Measurements from ENCODE around the gene PARVB.

Gene PARVB

DNA sequence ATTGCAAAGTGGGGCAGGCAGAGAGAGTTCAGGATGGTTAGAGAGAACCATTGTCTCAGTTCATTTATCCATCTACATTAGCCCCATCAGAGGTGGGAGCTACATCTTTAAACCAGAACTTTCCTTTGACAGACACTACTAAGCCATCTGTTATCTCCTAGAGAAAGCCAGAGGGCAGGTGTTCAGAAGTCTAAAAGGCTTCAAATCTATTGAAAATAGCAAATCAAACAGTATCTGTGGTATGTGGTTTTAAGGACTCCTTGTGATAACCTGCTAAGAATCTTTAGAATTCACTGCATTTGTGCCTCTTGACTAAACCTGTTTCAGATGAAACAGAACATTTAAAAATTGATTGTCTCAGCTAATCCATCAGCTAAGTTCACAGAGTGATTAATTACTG is 112.7 kb downstream of the PARVB start:
- DNase-seq (ENCODE audit: low read depth), result no peak

DNA sequence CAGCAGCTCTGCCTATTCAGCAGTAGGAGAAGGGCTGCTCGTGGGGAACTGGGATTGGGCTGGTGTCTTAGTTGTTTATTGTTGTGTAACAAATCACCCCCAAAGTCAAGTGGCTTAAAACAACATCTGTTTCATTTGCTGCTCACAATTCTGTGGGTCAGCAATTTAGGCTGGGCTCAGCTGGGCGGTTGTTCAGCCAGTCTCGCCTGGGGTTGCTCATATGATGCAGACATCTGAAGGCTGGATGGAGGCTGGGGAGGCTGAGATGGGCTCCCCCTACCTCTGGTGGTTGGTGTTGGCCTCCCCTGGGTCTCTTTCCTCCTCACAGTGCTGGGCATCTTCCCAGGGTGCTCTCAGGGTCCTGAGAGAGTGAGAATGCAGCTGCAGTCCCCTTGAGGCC is 113.3 kb downstream of the PARVB start:
- DNase-seq (ENCODE audit: low read depth), result no peak

DNA sequence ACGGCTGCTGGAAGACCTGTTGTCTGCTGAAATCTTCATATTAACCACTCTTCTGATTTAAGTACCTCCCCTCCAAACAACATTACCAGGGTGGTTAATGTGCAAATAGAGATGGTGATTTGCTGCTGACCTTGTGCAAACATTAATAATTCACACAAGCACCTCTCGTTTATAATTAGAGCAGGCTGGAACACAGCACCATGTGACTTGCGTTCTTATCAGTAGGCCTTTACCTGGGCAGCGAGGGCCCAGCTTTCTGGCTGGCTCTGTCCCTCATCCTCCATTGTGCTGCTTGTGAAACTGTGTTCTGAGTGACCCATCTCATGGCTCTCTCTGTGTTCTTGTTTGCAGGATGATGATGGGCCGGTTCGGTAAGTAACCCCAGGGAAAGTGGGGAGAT is 115.7 kb downstream of the PARVB start:
- DNase-seq (ENCODE audit: low read depth), result no peak

DNA sequence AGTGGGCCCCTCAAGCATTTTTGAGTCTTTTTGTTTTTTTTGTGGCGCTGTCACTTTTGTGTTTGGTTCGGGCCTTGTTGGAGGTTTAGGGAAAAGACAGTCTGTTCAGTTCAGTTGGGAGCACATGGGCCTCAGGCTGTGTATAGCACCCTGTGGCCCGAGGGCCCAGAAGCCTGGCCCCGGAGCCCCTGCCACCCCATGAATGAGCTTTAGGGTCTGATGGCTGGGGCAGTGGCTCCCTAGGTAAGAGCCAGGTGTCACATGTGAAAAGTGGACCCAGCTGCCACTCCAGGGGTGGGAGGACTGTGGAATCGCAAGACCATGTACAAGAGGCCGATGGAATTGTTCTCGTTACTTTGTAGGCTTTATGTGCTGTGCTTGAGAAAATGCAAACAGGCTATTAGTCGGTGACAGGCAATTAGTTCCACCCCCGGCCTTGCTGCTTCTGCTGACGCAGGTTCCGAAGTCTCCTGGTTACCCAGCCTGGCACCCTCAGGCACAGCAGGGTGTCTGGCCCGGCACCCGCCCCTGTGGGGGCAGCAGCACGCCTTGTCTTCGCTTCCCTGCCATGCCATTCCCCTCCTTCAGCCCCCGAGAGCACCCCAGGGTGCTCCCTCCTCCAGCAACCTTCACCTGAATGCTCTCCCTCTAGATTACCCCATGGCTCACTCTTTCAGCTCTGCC is 118.5 kb downstream of the PARVB start:
- DNase-seq (ENCODE audit: low read depth), result no peak

DNA sequence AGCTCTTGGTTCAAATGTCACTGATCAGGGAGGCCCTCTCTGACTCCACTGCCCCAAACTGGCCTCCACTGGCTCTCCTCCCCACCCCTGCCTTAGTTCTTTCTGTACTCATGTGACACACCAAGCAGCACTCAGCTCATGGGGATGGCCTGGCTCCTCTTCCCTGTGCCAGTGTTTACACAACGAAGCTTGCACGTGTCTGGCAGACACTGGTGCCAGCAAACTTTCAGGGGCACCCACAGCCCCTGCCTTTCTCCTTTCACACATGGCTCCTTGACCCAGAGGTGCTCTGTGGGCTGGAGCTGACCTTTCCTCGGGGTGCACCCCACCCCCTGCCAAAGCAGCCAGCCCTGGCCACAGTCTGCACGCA is 119.0 kb downstream of the PARVB start:
- no peak for DNase-seq (ENCODE audit: low read depth)

DNA sequence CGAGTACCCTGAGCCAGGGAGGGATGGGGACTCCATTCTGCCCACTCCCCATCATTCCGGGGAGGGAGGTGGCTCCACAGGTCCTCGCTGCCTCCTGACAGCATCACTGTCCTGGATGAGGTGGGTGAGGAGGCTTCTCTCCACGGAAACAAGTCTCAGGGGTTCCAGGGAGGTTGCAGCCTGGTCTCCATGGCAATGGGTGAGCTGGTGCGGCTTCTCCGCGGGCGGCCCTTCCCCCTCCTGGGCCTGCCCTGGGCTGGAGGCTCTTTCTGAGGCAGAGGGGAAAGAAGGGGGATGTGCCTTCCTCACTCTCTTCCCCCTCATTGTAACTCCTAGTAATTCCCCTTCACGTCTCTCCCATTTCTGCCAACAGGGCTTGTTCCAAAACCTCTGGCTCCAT is 119.5 kb downstream of the PARVB start:
- DNase-seq (ENCODE audit: low read depth), result no peak

DNA sequence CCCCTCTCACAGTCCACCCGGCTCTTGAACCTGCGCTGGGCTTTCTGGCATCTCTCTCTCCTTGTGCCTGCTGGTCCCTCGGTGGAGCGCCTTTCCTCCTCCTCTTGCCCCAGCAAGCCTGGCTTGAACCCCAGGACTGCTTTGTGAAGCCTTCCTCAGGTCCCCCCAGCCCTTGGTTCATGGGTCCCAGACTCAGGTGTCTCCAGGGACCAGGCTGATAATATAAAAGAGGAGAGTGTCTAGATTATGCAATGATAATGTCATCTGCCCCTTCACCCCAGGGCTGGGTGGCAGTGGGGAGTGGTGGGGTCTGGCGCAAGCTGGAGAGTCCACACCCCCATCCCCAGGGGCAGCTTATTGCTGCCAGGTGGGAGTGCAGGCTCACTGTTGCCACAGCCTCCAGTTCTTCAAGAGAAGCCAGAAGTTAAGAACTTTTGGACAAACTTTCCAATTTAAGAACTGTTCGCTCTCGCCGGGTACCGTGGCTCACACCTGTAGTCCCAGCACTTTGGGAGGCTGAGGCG is 120.0 kb downstream of the PARVB start:
- no peak for DNase-seq (ENCODE audit: low read depth)

DNA sequence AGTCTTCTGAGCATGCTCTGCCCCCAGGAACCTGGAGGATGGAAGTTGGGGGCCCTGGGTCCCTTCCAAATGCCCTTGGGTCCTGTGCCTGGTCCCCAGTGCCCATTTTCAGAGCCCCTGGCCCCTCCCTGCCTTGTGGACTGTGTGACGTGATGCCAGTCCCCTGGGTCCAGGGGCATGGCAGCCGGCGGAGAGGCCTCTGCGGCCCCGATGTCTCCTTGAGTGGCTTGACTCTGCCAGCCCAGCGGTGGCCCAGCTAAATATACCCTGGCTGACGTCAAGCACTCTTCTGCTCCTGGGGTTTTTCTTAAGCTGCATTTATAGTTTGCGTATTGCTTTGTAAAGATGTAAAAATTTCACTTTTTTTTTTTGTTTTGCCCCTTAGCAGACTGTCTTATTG is 121.4 kb downstream of the PARVB start:
- no peak for DNase-seq (ENCODE audit: low read depth)

DNA sequence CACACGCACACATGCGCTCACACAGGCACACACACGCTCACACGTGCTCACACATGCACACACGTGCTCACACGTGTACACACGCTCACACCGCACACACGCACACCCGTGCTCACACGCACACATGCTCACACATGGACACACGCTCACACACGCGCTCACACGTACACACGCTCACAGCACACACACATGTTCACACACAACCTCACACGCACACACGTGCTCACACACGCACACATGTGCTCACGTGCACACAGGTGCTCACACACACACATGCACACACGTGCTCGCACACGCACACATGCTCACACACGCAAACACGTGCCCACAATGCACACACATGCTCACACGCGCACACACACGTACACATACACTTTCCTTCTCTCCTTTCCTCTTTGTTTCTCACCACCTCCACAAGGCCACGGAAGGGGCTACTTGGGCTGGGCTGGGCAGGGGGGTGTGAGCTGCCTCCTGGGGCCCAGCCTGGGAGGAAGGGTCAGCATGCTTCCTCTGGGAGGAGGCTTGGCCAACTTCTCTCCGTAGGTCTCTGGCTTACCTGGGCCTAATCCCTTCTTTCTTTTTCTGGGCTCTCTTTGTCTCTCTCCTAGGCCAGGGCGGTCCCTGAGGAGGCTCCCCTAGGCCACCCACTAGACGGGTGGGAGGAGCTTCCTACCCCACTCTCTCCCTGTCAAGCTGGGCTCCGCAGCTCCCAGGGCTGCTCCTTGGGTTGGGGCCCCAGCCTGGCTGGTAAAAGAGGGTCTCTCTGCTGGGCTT is 122.2 kb downstream of the PARVB start:
- no peak for DNase-seq (ENCODE audit: low read depth)

DNA sequence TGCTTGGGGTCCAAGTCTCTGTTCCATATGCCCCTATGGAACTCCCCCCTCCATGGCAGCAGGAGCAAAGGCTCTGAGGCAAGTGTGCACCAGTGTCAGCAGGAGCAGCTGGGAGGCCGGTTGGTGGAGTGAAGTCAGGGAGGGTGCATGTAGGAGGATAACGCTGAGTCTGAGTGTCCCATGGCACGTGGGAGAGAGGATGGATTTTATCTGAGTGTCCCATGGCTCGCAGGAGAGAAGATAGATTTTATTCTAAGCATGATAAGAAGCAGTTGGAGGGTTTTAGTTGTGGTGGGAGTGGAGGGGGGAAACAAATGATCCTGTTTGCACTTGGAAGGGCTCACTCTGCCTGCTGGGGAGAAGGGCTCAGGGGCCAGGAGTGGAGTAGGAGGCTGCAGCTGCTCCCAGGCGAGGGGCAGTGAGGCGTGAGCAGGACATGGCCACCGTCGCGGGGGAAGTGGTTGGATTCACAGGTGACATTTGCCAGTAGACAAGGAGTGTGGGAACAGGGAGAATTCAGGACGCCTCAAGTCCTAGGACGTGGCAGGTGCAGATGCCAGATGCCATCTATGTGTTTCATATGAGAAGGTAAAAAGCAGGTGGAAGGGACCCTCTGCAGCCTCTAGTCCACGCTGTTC is 123.0 kb downstream of the PARVB start:
- no peak for DNase-seq (ENCODE audit: low read depth)

DNA sequence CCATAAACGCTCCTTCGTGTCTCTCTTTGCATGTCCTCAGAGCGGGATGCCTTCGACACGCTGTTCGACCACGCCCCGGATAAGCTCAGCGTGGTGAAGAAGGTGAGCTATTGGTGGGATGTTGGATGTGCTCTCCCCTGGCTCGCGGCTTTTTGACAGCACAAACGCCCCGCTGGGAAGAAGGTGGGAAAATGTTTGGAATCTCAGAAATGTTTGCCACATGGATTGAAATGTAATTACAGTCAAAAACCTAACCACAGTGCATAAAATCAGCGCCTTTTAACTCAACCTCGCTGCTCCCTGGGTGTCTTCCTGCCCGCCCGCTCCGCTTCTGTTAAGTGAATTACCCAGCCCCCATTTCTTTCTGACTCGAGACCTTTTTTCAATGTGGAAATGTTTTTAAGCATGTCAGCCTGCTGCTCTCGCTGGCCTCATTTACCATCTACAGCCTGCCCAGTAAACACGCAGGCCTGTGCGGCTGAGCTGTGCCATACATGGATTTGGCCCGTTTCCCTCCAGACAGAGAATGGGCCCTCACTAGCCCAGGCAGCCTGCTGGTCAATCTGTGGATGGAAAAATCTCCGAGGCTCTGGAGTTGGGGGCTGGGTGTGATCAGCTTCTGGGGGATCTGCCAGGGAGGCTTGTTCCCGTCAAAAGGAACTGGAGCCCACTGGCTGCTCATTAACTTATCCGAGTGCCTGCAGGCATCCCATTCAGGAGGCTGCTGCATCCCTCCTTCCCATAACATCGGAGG is 123.9 kb downstream of the PARVB start:
- no peak for DNase-seq (ENCODE audit: low read depth)

DNA sequence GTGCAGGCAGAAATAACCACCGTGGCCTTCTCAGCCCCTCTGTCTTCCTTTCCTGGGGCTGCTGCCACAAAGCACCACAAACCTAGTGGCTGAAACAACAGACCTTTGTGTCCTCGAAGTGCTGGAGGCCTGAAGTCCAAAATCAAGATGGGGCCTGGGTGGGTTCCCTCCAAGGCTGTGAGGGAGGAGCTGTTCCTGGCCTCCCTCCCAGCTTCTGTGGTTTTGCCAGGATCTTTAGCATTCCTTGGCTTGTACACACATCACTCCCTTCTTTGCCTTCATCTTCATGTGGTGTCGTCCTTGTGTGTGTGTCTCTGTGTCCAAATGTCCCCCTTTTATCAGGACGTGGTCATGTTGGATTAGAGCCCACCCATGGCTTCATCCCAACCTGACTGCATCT is 127.6 kb downstream of the PARVB start:
- no peak for DNase-seq (ENCODE audit: low read depth)

DNA sequence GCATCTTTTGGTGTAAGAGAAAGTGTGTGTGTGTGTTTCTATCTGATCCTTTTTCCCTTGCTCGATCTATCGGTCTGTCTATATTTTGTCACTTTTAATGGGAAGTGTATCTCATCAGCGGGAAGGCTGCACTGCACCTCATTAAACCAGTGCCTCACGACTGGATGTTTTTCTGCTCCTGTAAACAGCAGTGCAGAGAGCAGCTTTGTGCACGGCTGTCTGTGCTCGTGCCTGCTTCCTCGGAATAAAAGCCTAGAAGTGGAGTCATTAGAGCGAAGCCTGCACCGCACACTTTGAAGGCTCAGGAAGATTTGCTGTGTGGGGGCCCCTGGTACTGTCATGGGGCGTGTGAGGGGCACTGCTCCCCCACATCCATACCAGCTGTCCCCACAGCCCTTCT is 129.6 kb downstream of the PARVB start:
- no peak for DNase-seq (ENCODE audit: low read depth)

DNA sequence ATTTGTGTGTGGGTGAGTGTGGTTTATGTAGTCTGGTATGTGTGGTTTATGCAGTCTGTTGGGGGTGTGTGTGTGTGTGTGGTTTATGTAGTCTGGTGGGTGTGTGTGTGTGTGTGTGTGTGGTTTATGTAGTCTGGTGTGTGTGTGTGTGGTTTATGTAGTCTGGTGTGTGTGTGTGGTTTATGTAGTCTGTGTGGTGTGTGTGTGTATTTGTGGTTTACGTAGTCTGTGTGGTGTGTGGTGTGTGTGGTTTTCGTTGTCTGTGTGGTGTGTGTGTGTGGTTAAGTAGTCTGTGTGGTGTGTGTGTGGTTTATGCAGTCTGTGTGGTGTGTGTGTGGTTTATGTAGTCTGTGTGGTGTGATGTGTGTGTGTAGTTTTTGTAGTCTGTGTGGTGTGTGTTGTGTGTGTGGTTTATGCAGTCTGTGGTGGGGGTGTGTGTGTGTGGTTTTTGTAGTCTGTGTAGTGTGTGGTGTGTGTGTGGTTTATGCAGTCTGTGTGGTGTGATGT is 130.4 kb downstream of the PARVB start:
- DNase-seq (ENCODE audit: low read depth), result no peak

DNA sequence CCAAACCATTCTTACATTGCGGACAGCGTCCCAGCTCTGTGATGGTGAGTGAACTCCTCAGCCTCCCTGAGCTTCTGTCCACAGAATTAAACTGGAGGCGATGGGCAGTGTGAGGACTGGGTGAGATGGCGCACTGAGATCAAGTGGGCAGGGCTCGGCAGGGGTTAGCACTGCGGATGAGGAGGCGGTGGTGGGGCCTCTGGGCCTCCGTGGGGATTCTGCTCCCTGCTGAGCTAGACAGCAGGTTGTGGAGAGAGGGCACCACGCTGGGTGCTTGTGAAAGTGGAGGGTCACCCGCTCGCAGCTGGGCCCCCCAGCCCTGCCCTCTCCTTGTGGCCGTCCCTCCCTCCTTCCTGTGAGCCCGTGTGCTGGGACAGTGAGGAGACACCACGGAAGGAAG is 131.0 kb downstream of the PARVB start:
- no peak for DNase-seq (ENCODE audit: low read depth)

DNA sequence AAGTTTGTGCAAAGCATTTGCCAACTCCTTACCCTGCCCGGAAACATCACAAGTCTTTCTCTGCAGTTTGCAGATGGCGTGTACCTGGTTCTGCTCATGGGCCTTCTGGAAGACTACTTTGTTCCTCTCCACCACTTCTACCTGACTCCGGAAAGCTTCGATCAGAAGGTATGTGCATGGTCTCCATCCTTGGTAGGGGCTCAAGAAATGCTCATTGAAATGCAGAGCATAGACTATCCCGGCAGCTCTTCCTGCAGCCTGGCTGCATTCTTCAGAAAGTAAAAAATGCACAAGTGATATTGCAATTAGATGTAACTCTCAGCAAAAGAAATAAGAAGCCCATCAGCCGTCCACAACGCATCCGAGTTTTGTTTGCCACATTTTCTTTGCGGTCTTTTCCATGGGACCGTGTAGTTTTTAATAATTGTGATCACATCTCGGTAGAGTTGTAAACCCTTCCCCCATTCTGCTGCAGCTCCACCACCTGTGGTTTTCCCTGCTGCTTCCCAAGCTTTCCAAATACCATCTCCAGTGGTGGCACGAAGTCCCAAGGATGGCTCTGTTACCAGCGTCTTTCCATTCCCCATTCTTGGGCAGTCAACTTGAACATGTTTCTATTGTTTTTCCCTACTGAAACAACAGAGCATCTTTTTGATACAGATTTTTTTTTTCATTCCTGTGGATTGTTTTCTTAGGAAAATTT is 134.0 kb downstream of the PARVB start:
- DNase-seq (ENCODE audit: low read depth), result no peak

DNA sequence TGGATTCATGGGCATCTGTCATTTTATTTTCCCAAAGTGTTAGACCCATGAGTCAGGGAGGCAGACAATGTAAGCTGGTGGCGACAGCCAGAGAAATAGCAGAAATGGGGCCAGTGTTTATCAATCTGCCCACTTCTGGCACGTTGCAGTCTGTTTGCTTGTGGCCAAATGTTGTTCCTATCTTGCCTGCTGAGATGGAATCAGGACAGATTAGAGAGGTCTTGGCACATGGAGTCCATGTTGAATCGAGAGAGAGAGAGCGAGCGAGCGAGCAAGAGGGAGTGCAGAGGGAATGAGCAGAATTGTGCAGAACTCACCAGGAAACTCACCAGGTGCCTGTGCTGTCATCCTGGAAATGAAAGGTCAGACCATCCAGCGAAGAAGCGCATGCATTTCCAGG is 134.7 kb downstream of the PARVB start:
- DNase-seq (ENCODE audit: low read depth), result no peak

DNA sequence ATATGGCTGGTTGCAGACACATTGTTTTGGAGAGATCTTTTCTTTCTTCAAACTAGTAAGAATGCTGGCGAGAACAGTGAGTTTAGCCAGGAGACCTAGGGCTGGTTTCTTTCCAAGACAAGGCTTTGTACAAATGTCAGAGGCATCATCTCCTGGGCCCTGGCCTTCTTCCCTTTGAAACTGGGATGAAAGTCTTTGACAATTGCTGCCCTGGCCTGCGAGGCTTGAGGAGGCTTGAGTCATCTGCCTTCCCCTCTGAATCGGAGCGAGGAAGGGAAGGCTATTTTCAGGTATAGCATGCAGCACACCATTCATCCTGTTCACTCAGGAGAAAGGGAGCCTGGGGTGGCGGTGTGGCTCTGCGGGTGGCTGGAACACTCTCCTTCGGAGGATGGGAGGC is 135.1 kb downstream of the PARVB start:
- DNase-seq (ENCODE audit: low read depth), result no peak

DNA sequence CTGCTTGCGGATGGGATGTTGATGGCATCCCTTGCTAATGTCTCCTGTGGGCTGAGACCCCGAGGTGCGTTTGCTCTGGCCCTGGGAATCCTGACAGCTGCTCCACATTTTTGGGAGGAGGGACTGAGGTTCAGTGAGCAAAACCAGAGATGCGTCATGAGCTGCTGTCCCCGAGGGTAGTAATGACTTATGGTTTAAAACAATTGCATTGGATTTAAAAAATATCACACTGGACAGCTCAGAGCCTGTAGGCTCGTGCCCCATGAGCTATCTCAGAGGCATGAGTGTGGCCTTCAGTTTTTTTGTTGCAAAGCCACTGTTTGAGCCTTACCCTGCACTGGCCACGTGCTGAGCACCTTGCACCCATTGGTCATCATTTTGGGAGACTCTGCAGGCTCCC is 135.7 kb downstream of the PARVB start:
- no peak for DNase-seq (ENCODE audit: low read depth)

DNA sequence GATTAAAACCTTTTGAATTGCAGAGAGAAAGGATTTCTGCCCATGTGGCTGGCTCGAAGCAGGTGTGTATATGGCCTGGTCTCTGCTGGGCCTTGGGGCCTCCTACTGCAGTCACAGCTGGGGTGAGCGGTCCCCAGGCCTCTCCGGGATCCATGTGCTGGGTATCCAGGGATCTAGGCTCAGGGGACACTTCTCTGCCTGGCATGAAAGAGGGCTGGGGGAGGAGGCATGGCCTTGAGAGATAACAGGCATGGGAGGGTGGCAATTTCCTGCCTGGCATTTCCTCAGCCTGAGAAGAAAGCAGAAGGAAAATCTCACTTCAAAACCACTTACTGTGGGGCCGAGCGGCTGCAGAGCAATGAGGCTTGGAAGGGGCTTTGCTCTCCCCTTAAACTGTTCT is 136.3 kb downstream of the PARVB start:
- no peak for DNase-seq (ENCODE audit: low read depth)

DNA sequence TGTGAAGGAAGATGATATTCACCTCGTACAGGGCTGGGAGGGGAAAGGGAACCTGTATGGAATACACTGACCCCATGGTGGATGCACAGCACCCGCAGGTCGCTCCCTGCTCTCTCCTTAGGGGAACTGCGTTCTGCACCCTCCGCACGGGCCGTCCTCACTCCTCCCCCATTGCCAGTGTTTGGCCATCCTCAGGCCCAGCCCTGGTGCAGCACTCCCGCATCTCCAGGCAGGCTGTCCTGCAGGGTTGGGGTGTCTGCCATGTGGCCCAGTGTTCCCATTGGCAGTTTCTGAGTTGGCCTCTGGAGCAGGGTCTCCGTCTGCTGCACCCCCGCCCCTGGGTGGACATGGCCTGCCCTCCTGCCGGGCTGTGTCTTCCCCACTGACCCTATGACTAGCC is 137.6 kb downstream of the PARVB start:
- no peak for DNase-seq (ENCODE audit: low read depth)

DNA sequence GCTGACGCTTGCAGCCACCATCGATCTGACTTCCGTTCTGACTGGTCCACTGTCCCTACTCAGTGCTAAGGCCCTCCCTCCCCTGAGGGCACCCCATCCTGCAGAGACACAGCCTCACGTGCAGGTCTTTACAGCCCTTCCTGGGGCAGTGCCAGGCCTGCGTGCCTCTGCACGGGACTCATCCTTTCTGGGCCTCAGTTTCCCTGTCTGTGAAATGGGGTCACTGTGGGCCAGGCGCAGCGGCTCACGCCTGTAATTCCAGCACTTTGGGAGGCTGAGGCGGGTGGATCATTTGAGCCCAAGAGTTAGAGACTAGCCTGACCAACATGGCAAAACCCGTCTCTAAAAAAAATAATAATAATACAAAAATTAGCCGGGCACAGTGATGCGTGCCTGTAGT is 138.9 kb downstream of the PARVB start:
- no peak for DNase-seq (ENCODE audit: low read depth)
